Measurements from ENCODE around the gene NKAIN1.
"Not testable (repeated sequence)": the region's sequence is repeated elsewhere in the genome, so short reads cannot be mapped to it uniquely, and the experiment has no call there.

NKAIN1 gene

GRCh38 chr1:31153423-31153822, 86.3 kb downstream of the NKAIN1 start:
- no peak for DNase-seq

DNA sequence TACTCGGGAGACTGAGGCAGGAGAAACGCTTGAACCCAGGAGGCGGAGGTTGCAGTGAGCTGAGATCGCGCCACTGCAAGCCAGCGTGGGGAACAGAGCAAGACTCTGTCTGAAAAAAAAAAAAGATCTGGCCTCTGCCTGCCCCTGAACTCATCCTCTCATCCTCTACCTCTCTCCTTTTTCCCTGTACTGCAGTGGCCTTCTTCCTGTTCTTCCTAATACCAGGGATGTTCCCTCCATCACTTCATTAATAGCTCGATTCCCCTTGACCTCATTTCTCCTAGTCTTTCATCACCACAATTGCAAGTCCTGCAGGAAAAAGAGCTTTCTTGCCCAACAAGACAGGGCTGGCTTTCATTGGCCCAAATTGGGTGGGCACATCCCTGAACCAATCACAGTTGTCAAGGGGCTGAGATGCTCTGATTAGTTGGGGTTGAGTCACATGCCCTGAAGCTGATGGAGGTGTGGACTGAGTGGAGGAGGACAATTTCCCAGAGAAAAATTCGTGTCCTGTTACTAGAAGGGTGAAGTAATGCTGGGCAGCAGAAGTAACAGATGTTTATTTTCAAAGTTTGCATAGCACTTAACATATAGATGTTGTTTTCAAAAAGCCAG, 87.4 kb downstream of the NKAIN1 start:
- DNase-seq, result peak; percentile 16

DNA sequence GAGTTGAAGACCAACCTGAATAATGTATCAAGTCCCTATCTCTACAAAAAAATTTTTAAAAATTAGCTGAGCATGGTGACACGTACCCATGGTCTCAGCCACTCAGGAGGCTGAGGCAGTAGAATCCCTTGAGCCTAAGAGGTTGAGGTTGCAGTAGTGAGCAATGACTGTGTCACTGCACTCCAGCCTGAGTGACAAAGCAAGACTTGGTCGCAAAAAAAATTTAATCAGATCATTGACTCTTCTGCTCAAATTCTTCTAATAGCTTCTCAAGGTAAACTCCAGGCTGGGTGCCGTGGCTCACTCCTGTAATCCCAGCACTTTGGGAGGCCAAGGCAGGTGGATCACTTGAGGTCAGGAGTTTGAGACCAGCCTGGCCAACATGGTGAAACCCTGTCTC, 88.3 kb downstream of the NKAIN1 start:
- no peak for DNase-seq

DNA sequence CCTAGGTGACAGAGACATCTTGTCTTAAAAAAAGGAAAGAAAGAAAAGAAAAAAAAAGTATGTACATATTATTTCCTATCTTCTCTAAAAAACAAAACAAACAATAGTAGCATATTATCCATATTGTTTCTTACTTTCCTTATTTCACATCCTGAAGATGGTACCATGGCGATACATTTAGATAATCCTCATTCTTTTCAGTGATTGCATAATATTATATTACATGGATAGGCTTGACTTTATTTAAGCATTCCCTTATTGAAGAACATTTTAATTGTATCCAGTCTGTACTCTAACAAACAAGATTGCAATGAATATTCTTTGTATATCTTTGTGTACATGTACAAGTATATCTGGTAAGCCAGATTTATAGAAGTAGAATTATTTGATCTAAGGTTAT, 91.3 kb downstream of the NKAIN1 start:
- DNase-seq, result no peak

DNA sequence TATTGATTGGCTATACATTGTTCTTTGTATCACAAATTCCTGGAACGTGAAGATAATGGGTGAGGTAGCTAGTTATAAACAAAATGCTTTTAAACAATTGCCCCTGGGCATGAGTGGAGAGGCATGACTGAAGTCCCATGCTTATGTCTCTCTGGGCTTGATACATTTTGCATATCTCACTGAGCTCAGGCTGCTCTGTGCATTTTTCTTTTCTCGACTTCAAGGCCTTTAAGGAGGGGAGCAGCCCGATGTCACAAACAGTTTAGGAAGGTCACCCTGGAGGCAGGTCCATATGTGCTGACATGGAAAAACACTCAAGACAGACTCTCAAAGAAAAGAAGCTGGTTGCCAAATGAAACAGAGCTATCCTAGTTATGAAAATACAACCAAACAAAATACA, 94.0 kb downstream of the NKAIN1 start:
- DNase-seq, result no peak

DNA sequence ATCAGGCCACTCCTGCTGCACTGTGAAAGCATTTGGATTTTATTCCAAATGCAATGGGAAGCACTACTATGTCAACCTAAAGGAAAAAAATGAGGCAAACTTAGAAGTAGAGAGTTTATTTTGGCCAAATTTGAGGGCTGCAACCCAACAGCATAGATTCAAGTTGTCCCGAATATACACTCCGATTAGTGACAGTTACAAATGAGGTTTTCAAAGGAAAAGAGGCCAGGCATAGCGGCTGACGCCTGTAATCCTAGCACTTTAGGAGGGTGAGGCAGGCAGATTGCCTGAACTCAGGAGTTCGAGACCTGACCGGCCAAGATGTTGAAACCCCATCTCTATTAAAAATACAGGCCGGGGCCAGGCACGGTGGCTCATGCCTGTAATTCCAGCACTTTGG, 95.2 kb downstream of the NKAIN1 start:
- no peak for DNase-seq

DNA sequence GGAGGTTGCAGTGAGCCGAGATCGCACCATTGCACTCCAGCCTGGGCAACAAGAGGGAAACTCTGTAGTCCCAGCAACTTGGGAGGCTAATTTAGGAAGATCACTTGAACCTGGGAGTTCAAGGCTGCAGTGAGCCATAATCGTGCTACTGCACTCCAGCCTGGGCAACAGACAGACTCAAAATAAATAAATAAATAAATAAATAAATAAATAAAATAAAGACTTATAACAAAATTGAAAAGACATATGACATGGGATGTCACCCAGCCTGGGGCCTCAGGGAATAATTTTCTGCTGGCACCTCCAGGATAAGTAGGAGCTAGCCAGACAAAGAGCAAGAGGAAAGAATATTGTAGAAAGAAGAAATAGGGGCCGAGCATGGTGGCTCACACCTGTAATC, 96.2 kb downstream of the NKAIN1 start:
- DNase-seq, result no peak

DNA sequence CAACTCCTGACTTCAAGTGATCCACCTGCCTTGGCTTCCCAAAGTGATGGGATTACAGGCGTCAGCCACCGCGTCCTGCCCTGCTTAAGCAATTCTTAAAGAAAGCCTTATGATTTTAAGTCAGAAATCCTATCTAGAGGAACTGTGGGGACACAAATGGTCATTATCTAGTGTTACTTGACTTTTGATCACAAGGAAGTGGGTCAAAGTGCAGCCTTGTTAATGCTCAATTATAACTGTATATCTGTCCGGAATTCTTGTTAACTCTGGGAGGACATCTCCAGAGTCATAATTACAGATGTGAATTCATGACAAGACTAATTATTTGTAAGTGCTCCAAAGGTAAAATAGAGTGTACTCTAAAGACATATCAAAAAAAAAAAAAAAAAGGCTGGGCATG, 97.3 kb downstream of the NKAIN1 start:
- DNase-seq, result no peak

- DNase-seq, result no peak
Measured at GRCh38 chr1:31140299-31140698, 99.4 kb downstream of the NKAIN1 start.

GRCh38 chr1:31138797-31139521, 100.7 kb downstream of the NKAIN1 start:
- DNase-seq, result not testable (repeated sequence)

- not testable (repeated sequence) for DNase-seq
Measured at GRCh38 chr1:31137873-31138272, 101.8 kb downstream of the NKAIN1 start.

DNA sequence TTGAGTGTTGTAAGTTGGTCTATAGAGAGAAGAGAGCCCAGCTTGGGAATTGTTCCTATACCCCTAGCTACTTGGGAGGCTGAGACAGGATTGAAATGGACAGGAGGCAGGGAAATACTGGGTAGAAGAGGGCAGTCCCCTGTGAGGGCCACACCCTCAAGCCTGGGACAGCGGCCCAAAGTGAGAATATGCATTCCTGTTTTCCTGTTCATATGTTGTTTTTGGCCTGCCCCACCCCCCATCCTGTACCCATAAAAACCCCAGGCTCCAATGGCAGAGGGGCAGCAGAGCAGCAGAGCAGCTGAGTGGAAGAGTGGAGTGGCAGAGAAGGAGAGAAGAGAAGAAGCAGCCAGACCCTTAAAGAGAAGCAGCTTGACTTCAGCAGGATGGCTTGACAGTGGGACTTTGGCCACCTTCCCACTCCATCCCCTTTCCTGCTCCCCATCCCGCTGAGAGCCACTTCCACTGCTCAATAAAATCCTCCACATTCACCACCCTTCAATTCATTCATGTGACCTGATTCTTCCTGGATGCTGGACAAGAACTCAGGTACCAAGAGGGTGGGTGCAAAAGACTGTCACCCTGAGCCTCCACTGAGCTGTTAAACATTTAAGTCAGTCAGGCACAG, 103.6 kb downstream of the NKAIN1 start:
- no peak for DNase-seq

DNA sequence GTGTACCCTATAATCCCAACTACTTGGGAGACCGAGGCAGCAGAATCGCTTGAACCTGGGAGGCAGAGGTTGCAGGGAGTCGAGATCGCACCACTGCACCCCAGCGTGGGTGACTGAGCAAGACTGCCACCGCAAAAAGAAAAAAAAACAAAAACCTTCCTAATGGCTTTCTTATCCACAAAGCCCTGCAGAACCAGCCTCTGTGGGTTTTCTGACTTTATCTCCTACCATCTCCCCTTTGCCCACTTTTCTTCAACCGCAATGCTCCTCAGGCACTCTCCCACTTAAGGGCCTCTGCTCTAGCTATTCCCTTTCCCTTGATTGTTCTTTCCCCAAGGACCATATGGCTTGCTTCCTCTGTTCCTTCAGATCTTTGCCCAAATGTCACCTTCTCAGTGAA, 106.3 kb downstream of the NKAIN1 start:
- DNase-seq, result no peak
